GM23338 (cell line): ENCODE measurements around the gene BCKDK.

Experiments
- EZH2 ChIP-seq: fragments of 200-600 bp; sonication (generic); IDR thresholded peaks from one replicate; pipeline ENCODE4 v1.8.0; 2017; ENCODE audit warnings: antibody characterized with exemption, mild to moderate bottlenecking, low read depth; ENCODE audit not compliant: unreplicated experiment
- EZH2phosphoT487 ChIP-seq: fragments of 200-600 bp; sonication (generic); IDR thresholded peaks from one replicate; pipeline ENCODE4 v1.8.1; 2018; ENCODE audit warnings: antibody characterized with exemption; ENCODE audit not compliant: unreplicated experiment

GRCh38 chr16:31071861-31072260 lies 36.3 kb upstream of the BCKDK start:
- TF ChIP-seq EZH2phosphoT487 (no peak), EZH2 (no peak)
